ENCODE results near the gene POFUT2.

DNA sequence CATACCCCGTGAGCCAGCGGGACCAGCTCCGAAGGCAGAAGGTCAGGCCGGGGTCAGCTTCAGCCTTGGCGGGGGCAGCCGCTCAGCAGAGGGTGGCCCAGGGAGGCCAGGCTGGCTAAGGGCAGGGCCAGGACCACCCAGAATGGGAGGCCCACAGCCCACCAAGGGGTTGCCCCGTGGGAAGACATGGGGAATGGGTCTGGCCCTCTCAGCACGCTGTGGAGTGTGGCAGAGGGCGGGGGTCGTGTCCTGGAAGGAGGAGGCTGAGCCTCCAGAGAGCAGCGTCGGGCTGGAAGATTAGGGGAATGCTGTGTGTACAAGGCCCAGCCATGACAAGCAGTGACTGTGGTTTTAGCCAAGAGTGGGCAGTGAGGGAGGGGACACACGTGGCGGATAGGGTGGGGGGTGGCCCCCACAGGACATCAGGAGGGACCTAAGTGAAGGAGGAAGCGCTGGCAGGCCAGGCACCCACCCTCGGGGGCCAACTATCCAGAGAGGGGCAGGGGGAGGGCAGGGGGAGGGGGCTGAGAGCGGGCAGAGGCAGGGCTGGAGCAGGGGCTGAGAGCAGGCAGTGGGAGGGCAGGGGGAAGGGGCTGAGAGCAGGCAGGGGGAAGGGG is 43.9 kb upstream of the POFUT2 start:
- no peak for TF ChIP-seq YY1 (IDR thresholded peaks at IDR 0.05; ENCODE audit: insufficient read depth, insufficient read length)
- TF ChIP-seq ZNF274 (IDR thresholded peaks at IDR 0.05; ENCODE audit: low read depth, low read length) = no peak
- TF ChIP-seq SUZ12 (IDR thresholded peaks at IDR 0.05; ENCODE audit: extremely low read depth, insufficient read depth, insufficient read length) = no peak
